ENCODE measurements around the gene RHNO1.
"Not testable (repeated sequence)": the region's sequence is repeated elsewhere in the genome, so short reads cannot be mapped to it uniquely, and the experiment has no call there.

The RHNO1 gene

DNA sequence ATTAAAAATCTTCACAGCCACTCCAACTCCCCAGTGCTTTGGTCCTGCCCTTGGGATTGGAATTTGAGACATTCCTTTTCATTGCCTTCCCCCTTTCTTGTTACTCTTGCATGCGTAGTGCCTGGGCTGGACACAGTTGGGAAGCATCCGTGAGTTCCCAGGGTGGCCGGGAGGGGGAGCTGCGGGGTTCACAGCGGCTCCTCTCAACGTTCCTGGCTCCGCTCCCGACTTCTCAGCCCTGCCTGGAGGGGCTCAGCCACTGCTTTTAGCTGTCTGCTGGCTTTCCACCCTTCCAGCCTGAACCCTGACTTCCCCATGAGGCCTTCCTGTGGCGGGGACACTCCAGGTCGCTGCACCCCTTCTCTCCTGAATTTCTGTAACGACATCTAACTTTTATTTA lies 23.4 kb upstream of the RHNO1 start:
- Histone ChIP-seq H3K9ac (ENCODE audit: low read depth, low read length) (no peak overlapping the region), H3K4me1 (ENCODE audit: insufficient read depth, low read length) (peaks cover 7% of the 10 kb centered on the region; the same call in 1 of the 2 replicates), H3K36me3 (ENCODE audit: insufficient read depth, low read length) (no peaks in the 10 kb centered on the region; the same call in 1 of the 2 replicates), H3K9me3 (ENCODE audit: control insufficient read depth, insufficient read depth, low read length) (no peaks in the 10 kb centered on the region)

DNA sequence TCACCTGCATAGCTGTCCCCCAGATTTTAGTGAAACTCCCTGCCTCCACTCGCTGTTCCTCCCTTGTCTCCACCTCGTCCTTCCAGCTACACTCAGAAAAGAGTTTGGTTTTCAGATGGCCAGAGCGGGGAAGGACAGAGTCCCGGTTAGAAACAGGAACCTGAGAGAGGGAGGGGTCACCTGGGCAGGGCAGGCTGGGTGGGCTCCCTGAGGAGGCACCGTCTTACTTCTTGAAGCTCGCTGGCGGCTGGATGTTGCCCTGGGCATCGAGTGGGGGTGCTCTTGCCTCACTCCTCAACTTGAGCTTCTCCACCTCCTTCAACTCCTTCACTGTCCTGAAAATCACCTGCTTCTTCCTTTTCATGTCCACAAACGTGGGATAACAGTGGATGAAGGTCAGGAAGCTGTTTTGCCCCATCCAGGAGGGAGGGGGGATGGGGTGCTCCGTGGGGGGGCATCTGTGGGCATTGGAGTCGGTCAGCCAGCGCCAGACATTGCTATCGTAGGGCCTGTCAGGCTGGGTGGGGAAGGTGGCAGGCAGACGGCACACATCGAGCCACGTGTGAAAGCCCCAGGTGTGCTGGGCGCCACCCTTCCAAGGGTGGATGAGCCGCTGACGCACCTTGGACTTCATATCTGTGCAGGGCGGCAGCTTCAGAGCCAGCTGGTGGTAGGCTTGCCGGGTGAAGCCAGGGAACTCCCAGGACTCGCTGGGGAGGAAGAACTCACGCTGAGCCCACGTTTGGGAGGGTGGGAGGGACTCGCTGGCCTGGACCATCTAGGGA lies 22.2 kb upstream of the RHNO1 start:
- no peaks in the 10 kb centered on the region for H3K9me3 ChIP-seq (ENCODE audit: control insufficient read depth, insufficient read depth, low read length)
- H3K36me3 ChIP-seq (ENCODE audit: insufficient read depth, low read length): peaks cover 9% of the 10 kb centered on the region
- peaks cover 2% of the 10 kb centered on the region; the same call in 1 of the 2 replicates for H3K4me1 ChIP-seq (ENCODE audit: insufficient read depth, low read length)
- H3K9ac ChIP-seq (ENCODE audit: low read depth, low read length): no peak overlapping the region

DNA sequence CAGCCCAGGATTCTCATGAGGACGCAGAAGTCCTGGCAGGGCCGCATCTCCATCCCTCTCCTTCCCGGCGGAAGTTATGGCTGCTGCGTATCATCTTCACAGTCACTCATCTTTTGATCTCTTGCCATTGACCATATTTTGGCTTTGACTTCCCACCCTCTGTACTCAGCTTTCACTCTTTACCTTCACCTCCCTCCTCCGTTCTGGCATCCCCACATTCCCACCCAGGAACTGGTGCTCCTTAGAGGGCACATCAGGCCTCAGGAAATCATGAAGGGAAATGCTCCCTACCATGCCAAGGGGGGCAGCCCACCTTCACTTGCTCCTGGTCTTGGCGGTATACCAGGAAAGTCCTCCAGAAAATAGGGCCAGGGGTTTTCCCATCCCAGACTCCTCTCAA lies 21.5 kb upstream of the RHNO1 start:
- Histone ChIP-seq H3K9me3 (ENCODE audit: control insufficient read depth, insufficient read depth, low read length) (no peaks in the 10 kb centered on the region), H3K9ac (ENCODE audit: low read depth, low read length) (no peak overlapping the region), H3K4me1 (ENCODE audit: insufficient read depth, low read length) (no peaks in the 10 kb centered on the region), H3K36me3 (ENCODE audit: insufficient read depth, low read length) (peaks cover 15% of the 10 kb centered on the region)

DNA sequence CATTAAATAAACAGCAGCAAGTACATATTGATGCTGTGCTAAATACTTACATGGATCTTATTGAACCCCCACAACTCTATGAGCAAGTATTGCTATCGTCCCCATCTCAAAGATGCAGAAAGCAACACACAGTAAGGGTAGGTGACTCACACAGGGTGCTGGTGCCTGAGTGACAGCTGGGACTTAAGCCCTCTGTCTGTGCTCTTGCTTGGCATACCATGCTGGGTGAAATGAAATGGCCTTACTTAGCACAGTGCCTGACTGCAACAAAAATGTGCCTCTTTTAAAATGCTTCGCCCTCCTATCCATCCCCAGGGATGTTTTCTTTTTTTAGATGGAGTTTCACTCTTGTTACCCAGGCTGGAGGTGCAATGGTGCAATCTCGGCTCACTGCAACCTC lies 21.0 kb upstream of the RHNO1 start:
- Histone ChIP-seq H3K9ac (ENCODE audit: low read depth, low read length) (no peak overlapping the region), H3K36me3 (ENCODE audit: insufficient read depth, low read length) (peaks cover 15% of the 10 kb centered on the region), H3K9me3 (ENCODE audit: control insufficient read depth, insufficient read depth, low read length) (no peaks in the 10 kb centered on the region), H3K4me1 (ENCODE audit: insufficient read depth, low read length) (no peaks in the 10 kb centered on the region)

DNA sequence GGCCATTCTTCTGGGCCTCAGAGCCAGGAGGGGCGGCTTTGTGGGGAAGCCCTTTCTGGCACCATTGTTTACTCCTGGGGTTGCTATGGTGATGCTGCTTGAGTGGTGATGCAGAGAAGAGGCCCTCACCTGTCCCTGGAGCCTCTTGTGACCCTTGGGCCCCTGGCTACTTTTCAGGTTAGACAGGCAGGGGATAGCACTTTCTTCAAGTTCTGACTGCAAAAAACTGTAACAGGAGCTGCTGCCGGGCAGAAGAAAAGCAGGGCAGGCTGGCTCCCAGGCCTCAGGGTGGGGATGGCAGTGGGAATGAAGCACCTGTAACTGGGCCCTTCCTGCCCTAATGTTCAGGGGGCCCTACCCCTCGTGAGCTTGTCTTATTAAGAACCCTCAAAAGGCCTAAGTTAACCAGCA lies 20.0 kb upstream of the RHNO1 start, which contains the start of gene TEX52:
TSS of gene TEX52 (minus strand) at position 19 of the 411 bp plus-strand sequence. CDS start at position 6, 13 bp downstream.
- Histone ChIP-seq H3K36me3 (ENCODE audit: insufficient read depth, low read length) (peaks cover 15% of the 10 kb centered on the region), H3K9me3 (ENCODE audit: control insufficient read depth, insufficient read depth, low read length) (no peaks in the 10 kb centered on the region), H3K4me1 (ENCODE audit: insufficient read depth, low read length) (no peaks in the 10 kb centered on the region), H3K9ac (ENCODE audit: low read depth, low read length) (no peak within 1 kb of the TSS)

DNA sequence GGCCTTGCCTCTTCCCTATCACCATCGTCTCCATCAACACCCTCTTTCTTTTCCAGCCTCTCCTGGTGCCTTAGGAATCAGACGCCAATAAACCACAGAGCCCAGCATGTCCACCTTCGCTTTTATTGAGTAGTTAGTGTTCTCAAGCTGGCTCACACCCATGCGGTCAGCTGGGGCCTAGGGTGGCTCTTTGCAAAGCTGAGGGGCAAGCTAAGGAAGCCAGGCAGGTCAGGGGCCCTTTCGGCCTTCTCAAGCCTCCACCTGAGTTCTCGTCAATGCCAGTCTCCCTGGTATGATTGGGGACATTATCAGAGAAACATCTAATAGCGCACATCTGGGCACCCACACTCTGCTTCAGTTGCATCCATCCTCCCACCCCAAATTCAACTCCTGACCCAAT lies 19.4 kb upstream of the RHNO1 start:
- Histone ChIP-seq H3K36me3 (ENCODE audit: insufficient read depth, low read length) (peaks cover 15% of the 10 kb centered on the region), H3K9me3 (ENCODE audit: control insufficient read depth, insufficient read depth, low read length) (no peaks in the 10 kb centered on the region), H3K9ac (ENCODE audit: low read depth, low read length) (no peak overlapping the region), H3K4me1 (ENCODE audit: insufficient read depth, low read length) (no peaks in the 10 kb centered on the region)

DNA sequence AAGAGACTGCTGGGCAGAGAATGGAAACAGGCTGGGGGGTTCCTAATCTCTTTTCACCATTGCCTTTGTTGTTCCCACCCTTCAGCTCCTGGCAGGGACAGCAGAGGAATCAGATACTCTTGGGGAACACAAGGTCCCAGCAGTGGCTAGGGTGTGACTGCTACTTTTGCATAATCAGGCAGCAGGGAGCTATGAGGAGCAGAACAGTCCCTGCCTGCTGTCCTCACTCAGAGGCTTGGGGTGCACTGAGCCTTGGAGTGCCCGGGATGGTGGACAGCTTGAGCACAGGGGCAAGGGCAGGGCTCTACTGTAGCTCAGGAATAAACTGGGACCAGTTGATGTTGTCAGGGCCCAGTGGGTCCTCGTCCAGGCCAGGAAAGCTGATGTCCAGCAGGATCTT lies 18.7 kb upstream of the RHNO1 start:
- Histone ChIP-seq H3K36me3 (ENCODE audit: insufficient read depth, low read length) (peaks cover 15% of the 10 kb centered on the region), H3K9me3 (ENCODE audit: control insufficient read depth, insufficient read depth, low read length) (no peaks in the 10 kb centered on the region), H3K4me1 (ENCODE audit: insufficient read depth, low read length) (no peaks in the 10 kb centered on the region), H3K9ac (ENCODE audit: low read depth, low read length) (no peak overlapping the region)

DNA sequence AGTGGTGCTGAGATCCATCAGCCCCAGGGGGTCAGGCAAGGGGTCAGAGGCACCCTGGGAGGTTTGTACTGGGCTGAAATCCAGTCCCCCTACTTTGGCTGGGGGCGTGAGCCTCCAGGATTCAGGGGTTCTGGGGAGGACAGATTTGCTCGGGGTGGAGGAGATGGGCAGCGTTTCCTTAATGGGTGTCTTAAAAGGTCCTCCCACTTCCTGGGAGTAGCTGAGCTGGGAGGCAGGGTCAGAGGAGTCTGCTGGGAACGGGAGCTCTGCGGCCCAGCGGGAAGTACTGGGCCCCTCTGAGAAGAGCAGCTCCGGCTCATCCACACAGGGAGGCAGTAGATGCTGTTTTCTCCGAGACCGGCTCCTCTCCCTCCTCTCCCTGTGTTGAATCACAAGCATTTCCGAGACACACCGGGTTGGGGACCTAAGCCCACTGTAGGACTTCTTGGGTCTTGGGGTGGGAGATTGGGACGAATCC lies 18.0 kb upstream of the RHNO1 start:
- H3K4me1 ChIP-seq (ENCODE audit: insufficient read depth, low read length): no peaks in the 10 kb centered on the region
- H3K9me3 ChIP-seq (ENCODE audit: control insufficient read depth, insufficient read depth, low read length): no peaks in the 10 kb centered on the region
- no peak overlapping the region for H3K9ac ChIP-seq (ENCODE audit: low read depth, low read length)
- H3K36me3 ChIP-seq (ENCODE audit: insufficient read depth, low read length): peaks cover 15% of the 10 kb centered on the region

DNA sequence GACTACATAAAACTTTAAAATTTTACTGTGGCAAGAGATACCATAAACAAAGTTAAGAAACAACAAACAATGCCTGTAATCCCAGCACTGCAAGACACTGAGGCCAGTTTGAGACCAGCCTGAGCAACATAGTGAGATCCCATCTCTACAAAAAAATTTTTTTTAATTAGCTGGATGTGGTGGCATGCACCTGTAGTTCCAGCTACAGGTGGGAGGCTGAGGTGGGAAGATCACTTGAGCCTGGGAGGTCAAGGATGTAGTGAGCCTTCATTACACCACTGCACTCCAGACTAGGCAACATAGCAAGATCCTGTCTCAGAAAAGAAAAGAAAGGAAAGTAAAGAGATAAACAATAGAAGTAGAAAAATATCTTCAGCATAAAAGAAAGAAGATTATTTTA lies 16.9 kb upstream of the RHNO1 start:
- Histone ChIP-seq H3K4me1 (ENCODE audit: insufficient read depth, low read length) (no peaks in the 10 kb centered on the region), H3K36me3 (ENCODE audit: insufficient read depth, low read length) (peaks cover 18% of the 10 kb centered on the region), H3K9ac (ENCODE audit: low read depth, low read length) (no peak overlapping the region), H3K9me3 (ENCODE audit: control insufficient read depth, insufficient read depth, low read length) (no peaks in the 10 kb centered on the region)

DNA sequence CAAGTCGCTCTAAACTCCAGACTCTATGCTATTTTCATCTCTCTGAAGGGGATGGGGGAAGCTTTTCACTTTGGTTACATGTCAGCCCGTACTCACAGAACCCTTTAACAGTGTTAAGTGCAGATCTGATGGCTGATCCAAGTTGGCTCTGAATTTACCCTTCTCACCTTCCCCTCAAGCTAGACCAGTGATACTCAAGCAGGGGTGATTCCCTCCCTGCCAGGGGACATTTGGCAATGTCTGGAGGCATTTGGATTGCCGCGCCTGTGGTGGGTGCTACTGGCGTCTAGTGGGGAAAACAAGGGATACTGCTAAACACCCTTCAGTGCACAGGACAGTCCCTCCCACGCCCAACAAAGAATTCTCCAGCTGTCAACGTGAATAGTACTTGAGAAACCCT lies 14.1 kb upstream of the RHNO1 start:
- peaks cover 38% of the 10 kb centered on the region for H3K36me3 ChIP-seq (ENCODE audit: insufficient read depth, low read length)

DNA sequence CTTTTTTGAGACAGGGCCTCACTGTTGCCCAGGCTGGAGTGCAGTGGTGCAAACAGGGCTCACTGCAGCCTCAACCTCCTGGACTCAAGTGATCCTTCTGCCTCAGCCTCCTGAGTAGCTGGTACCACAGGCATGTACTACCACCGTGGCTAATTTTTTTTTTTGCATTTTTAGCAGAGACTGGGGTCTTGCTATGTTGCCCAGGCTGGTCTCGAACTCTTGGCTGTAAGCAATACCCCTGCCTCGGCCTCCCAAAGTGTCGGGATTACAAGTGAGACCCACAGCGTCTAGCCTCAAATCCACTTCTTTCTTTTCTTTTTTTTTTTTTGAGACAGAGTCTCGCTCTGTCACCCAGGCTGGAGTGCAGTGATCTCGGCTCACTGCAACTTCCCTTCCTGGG lies 13.6 kb upstream of the RHNO1 start:
- H3K9ac ChIP-seq (ENCODE audit: low read depth, low read length); H3K4me1 ChIP-seq (ENCODE audit: insufficient read depth, low read length); H3K9me3 ChIP-seq (ENCODE audit: control insufficient read depth, insufficient read depth, low read length): not testable (repeated sequence)
- H3K36me3 ChIP-seq (ENCODE audit: insufficient read depth, low read length): peaks cover 43% of the 10 kb centered on the region

More for the DNA sequence above, 14.1 kb upstream of the RHNO1 start:
- H3K9ac ChIP-seq (ENCODE audit: low read depth, low read length): no peak overlapping the region
- no peaks in the 10 kb centered on the region for H3K4me1 ChIP-seq (ENCODE audit: insufficient read depth, low read length)
- no peaks in the 10 kb centered on the region for H3K9me3 ChIP-seq (ENCODE audit: control insufficient read depth, insufficient read depth, low read length)

DNA sequence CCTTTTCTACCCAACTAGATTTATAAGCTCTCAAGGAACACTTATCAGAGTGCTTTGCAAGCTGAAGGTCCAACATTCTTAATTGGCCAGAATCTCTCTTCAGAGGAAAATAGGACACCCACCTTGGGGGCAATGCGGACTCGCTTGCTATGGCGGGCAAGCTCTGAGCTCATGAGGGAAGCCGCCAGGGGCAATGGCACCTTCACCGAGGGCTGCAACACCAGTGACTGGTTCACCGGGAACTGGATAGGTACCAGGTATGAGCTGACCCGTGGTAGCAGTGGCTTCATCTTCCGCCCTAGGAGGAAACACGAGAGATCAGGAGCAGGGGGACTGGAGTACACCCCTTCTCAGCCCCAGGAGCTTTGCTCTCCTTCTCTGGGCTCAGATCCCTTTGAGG lies 12.8 kb upstream of the RHNO1 start:
- no peaks in the 10 kb centered on the region for H3K9me3 ChIP-seq (ENCODE audit: control insufficient read depth, insufficient read depth, low read length)
- H3K36me3 ChIP-seq (ENCODE audit: insufficient read depth, low read length): peaks cover 44% of the 10 kb centered on the region
- no peak overlapping the region for H3K9ac ChIP-seq (ENCODE audit: low read depth, low read length)
- no peaks in the 10 kb centered on the region for H3K4me1 ChIP-seq (ENCODE audit: insufficient read depth, low read length)

DNA sequence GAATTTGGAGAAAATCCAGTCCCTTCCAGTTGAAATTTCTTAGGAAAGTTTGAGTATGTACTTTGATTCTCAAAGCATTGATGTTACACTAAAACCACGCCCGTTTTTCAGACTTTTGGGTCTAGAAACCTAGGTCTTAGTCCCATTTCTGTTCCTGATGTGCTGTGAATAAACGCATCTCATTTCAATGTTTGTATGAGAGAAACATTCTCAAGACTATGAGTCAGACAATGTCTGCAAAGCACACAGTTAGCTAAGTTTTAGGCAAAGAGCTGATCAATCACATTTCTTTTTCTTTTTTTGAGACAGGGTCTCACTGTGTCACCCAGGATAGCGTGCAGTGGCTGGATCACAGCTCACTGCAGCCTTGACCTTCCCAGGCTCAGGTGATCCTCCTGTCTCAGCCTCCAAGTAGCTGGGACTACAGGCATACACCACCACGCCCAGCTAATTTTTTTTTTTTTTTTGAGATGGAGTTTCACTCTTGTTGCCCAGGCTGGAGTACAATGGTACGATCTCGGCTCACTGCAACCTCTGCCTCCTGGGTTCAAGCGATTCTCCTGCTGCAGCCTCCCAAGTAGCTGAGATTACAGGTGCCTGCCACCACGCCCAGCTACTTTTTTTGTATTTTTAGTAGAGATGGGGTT lies 7.9 kb upstream of the RHNO1 start:
- not testable (repeated sequence) for H3K9ac ChIP-seq (ENCODE audit: low read depth, low read length); H3K9me3 ChIP-seq (ENCODE audit: control insufficient read depth, insufficient read depth, low read length); H3K4me1 ChIP-seq (ENCODE audit: insufficient read depth, low read length)
- H3K36me3 ChIP-seq (ENCODE audit: insufficient read depth, low read length): peaks cover 53% of the 10 kb centered on the region

DNA sequence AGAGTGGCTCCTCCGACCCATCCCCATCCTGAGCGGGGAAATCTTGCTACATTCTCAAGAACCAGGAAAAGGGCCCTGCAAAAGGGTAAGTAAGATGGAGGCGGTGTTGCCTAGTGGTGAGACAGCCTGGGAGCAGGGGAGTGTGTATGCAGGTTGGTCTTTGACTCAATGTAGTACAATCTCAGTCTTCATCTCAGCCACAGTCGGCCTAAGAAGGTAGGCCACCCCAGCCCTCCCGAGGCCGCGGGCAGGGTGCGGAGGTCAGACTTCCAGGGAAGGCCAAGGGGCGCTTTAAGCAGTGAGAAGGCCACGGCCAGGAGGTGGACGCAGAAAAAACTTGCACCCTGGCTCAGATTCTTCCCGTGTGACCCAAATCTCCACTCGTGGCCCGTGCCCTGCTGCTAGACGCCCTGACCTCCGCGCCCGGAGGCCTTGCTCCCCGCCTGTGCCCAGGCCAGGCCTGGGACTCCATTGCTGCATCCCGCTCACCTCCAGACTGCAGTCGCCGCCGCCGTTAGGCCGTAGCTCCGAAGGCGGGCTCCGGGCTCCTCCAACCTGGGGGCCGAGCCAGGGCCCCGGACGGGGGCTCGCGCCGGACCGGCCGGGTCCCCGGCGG lies 484 bp upstream of the RHNO1 start:
- H3K36me3 ChIP-seq (ENCODE audit: insufficient read depth, low read length): peaks cover 27% of the 10 kb centered on the region
- H3K4me1 ChIP-seq (ENCODE audit: insufficient read depth, low read length): peaks cover 5% of the 10 kb centered on the region; the same call in 1 of the 2 replicates
- H3K9ac ChIP-seq (ENCODE audit: low read depth, low read length): peak overlapping the region; percentile 100
- no peaks in the 10 kb centered on the region for H3K9me3 ChIP-seq (ENCODE audit: control insufficient read depth, insufficient read depth, low read length)
